Activated CD4-positive, alpha-beta T cell treated with anti-CD3 and anti-CD28 coated beads, Interleukin-2, amount 50 U/mL, for 24 hours (primary cell): ENCODE measurements around the gene KCNMB2.

Source experiments
- DNase-seq, 2 donors: peaks; one replicate each; pipeline ENCODE4 v3.0.0-alpha.2; 2020; ENCODE audit warnings: low read depth in 1 of 2, low spot score in 1 of 2

Gene KCNMB2

GRCh38 chr3:178748874-178749273 is 212.6 kb downstream of the KCNMB2 start:
- no peak for DNase-seq

GRCh38 chr3:178749471-178749870 is 213.2 kb downstream of the KCNMB2 start:
- DNase-seq, result no peak

- DNase-seq, result no peak
These were observed 214.5 kb downstream of the KCNMB2 start for GRCh38 chr3:178750639-178751300.

GRCh38 chr3:178752843-178753242 is 216.6 kb downstream of the KCNMB2 start:
- no peak for DNase-seq

GRCh38 chr3:178754852-178755510 is 218.7 kb downstream of the KCNMB2 start:
- DNase-seq, result no peak

- DNase-seq, result no peak
These were observed 224.8 kb downstream of the KCNMB2 start for GRCh38 chr3:178761024-178761423.

- DNase-seq, result no peak
These were observed 225.2 kb downstream of the KCNMB2 start for GRCh38 chr3:178761461-178761860.

GRCh38 chr3:178762385-178762784 is 226.1 kb downstream of the KCNMB2 start:
- no peak for DNase-seq

GRCh38 chr3:178765472-178765871 is 229.2 kb downstream of the KCNMB2 start:
- DNase-seq, result no peak

- DNase-seq, result no peak
These were observed 231.3 kb downstream of the KCNMB2 start for GRCh38 chr3:178767581-178767980.

- DNase-seq, result no peak
These were observed 232.0 kb downstream of the KCNMB2 start for GRCh38 chr3:178768072-178768864.

GRCh38 chr3:178771511-178771910 is 235.3 kb downstream of the KCNMB2 start:
- DNase-seq, result no peak

GRCh38 chr3:178772746-178773145 is 236.5 kb downstream of the KCNMB2 start:
- no peak for DNase-seq

GRCh38 chr3:178773358-178773757 is 237.1 kb downstream of the KCNMB2 start:
- DNase-seq, result no peak

GRCh38 chr3:178777718-178778411 is 241.6 kb downstream of the KCNMB2 start:
- no peak for DNase-seq

- DNase-seq, result no peak
These were observed 242.4 kb downstream of the KCNMB2 start for GRCh38 chr3:178778589-178778988.

- no peak for DNase-seq
These were observed 249.7 kb downstream of the KCNMB2 start for GRCh38 chr3:178785961-178786360.

- DNase-seq, result no peak
These were observed 251.7 kb downstream of the KCNMB2 start for GRCh38 chr3:178787960-178788359.

- DNase-seq, result no peak
These were observed 258.5 kb downstream of the KCNMB2 start for GRCh38 chr3:178794711-178795110.

- DNase-seq, result no peak
These were observed 259.1 kb downstream of the KCNMB2 start for GRCh38 chr3:178795349-178795748.

GRCh38 chr3:178802259-178802658 is 266.0 kb downstream of the KCNMB2 start:
- no peak for DNase-seq
